Measurements from ENCODE around the gene UBAP1L.
"Not testable (repeated sequence)": the region's sequence is repeated elsewhere in the genome, so short reads cannot be mapped to it uniquely, and the experiment has no call there.

The UBAP1L gene

DNA sequence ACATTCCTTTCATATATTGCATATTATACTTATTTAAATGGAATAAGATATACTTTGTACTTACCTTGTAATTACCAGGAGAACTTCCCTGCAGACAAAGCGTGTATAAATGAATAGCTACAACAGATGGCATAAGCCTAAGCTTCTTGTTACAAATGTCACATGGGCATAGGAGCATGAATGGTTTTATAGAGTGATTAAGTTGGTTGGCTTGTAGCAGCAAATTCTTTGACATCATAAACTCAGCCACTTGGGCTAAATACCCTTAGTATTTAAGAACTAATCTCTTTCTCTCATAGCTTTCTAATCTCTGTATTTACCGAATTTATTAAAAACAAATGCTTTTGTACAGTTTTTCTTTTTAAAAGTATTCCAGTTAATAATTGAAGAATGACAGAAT, at the start of gene UBAP1L:
TSS of gene UBAP1L (minus strand) at position 115 of the 400 bp plus-strand sequence. CDS start 8,985 bp downstream, outside the sequence.
- no peak for DNase-seq (ENCODE audit: low read depth, low spot score)
- H3K27ac ChIP-seq: no peak within 1 kb of the TSS

DNA sequence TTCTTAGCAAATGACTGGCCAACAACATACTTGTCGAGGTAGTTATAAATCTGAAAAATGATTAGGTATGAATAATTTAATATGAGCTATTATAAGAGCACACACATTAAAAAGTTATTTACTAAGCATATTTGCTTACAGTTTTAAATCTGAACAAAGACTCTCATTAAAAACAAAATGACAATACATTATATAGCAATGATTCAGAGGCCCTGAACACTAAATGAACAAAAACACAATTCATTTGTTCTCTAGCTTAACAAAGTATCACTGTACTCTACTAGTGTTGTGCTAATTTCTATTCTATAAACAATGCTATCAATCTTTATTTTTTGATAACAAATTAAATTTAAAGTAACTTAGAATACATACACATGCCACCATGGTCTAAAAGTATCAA, 49.1 kb upstream of the UBAP1L start:
- DNase-seq (ENCODE audit: low read depth, low spot score): no peak

GRCh38 chr15:65163041-65163440, 48.0 kb upstream of the UBAP1L start:
- DNase-seq (ENCODE audit: low read depth, low spot score): no peak
- no peak overlapping the region for H3K27ac ChIP-seq

More for the DNA sequence above, 49.1 kb upstream of the UBAP1L start:
- no peak overlapping the region for H3K27ac ChIP-seq

GRCh38 chr15:65156692-65157091, 41.7 kb upstream of the UBAP1L start:
- no peak for DNase-seq (ENCODE audit: low read depth, low spot score)
- no peak overlapping the region for H3K27ac ChIP-seq

DNA sequence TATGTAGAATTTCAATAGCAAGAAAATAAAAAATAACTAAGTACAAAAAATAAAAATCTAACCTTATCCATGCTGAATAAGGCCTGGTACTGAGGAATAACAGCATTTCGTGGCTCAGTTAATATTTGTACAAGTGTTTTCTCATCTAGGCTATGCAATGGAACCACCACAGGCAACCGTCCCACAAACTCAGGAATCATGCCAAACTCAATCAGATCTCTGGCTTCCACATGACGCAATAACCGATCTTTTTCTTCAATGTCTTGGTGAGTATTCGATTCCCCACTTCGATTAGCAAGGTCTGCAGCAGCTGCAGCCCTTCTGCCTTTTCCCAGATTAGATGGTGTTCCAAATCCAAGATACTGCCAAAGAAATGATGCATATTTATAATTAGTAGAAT, 39.7 kb upstream of the UBAP1L start:
- no peak for DNase-seq (ENCODE audit: low read depth, low spot score)
- H3K27ac ChIP-seq: no peak overlapping the region

DNA sequence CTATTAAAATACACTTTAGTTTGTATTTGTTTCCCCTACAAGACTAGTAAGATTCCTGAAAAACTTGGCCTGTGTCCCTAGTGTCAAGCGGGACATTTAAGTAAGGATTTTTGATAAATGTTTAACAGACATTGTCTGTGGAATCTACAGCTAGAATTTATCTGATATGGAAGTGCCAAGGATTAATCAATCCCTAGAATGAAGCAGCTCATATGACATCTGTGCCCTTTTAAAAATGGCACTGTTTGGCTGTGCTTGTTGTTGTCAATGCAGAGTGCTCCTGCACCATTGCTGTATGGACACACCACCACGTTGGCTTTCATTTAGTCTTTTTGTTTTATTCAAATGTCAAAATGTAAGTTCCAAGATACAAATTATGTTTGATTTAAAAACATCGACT, 32.9 kb upstream of the UBAP1L start:
- no peak overlapping the region for H3K27ac ChIP-seq
- no peak for DNase-seq (ENCODE audit: low read depth, low spot score)

GRCh38 chr15:65146438-65146837, 31.4 kb upstream of the UBAP1L start:
- no peak overlapping the region for H3K27ac ChIP-seq
- no peak for DNase-seq (ENCODE audit: low read depth, low spot score)

DNA sequence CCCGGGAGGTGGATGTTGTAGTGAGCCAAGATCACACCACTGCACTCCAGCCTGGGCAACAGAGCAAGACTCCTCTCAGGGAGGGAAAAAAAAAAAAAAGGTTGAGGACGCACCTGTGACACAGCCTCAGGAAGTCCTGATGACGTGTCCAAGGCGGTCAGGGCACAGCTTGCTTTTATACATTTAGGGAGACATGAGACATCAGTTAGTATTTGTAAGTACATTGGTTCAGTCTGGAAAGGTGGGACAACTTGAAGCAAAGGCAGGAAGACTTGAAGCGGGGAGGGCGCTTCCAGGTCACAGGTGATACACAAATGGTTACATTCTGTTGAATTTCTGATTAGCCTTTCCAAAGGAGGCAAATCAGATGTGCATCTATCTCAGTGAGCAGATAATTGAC, 23.6 kb upstream of the UBAP1L start:
- not testable (repeated sequence) for H3K27ac ChIP-seq; DNase-seq (ENCODE audit: low read depth, low spot score)

GRCh38 chr15:65137893-65138292, 22.9 kb upstream of the UBAP1L start:
- DNase-seq (ENCODE audit: low read depth, low spot score); H3K27ac ChIP-seq: not testable (repeated sequence)

- not testable (repeated sequence) for H3K27ac ChIP-seq; DNase-seq (ENCODE audit: low read depth, low spot score)
These were observed 22.1 kb upstream of the UBAP1L start for GRCh38 chr15:65137089-65137488.

DNA sequence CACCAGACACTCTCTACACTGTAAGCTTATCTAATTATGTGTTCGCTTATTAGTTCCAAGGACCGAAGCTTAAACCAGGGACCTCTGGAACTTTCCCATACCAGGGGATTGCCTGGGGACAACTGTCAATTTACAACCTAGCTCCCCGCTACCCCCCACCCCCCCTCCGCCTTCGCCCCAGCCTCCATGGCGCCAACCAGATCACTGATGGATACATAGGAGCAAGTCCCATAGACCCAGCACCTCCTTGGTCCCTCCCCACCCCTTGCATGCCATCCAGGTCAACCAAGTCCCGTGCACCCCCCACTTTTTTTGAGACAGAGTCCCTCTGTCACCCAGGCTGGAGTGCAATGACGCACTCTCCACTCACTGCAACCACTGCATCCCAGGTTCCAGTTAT, 19.5 kb upstream of the UBAP1L start:
- no peak for DNase-seq (ENCODE audit: low read depth, low spot score)
- no peak overlapping the region for H3K27ac ChIP-seq

DNA sequence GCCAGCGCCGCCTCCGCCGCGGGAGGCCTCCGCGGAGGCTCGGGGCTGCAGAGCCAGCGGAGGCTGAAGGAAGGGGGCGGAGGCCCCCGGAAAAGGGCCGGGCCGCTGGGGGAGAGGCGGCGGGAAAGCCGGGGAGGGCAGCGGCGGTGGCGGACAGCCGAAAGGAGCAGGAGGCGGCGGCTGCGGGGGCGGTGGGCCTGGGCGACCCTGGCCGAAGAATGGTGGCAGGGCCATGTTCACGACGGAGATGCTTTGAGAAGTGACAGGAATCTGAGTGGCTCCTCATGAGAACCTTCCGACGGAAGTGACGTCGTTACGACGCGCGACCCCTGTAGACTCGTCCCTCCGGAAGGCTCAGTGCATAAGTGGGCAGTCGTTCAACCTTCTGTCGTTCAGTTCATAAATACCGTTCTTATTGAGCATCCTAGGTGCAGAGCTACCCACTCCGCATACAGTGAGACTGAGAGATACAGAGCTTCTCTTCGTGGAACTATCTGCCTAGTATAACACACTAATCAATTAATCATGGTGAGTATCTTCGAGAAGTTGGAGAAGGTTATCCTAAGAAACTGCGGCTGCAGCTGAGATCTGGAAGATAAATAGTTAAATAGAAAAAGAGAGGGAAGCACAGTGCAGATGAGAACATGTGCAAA, 18.7 kb upstream of the UBAP1L start, which contains the start of gene PDCD7:
TSS of gene PDCD7 (minus strand) at position 261 of the 653 bp plus-strand sequence. CDS start at position 234, 27 bp downstream.
- DNase-seq (ENCODE audit: low read depth, low spot score): peak; percentile 44
- peak within 1 kb of the TSS; percentile 72 for H3K27ac ChIP-seq

DNA sequence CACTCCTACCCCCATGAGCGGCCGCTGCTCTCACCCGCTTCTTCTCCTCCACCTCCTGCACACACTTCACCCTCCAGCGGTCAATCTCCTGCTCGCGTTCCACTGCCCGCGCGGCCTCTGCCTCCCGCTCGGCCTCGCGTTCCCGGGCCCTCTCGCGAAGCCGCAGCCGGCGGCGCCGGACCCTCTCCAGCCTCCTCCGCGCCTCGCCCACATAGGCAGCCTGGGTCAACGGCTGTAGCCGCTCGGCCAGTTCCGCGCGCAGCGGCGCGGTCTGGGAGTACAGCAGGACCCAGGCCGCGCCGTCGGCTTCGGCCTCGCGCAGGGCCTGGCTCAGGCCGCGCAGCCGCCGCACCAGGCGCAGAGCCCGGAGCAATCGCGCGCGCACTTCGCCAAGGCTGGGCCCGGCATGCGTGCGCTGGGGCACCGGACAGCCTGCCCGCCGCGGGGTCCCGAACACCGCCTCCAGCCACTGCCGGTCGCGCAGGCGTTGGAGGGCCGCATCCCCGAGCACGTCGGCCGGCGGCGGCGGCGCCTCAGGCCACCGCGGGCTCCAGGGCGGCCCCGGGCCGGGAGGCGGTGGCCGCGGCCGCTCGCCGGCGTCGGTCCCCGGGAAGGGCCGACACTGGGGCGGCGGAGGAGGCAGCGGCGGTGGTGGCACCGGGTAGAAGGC, 18.0 kb upstream of the UBAP1L start:
- H3K27ac ChIP-seq: peak overlapping the region; percentile 72
- DNase-seq (ENCODE audit: low read depth, low spot score): no peak

DNA sequence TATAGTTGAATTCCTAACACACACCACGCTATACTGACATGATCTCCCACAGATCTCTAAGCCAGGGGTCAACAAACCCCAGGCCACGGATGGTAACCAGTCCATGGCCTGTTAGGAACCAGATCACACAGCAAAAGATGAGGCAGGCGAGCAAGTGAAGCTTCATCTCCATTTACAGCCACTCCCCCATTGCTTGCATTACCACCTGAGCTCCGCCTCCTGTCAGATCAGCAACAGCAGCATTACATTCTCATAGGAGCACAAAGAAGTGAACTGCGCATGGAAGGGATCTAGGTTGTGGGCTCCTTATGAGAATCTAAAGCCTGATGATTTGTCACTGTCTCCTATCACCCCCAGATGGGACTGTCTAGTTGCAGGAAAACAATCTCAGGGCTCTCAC, 15.9 kb upstream of the UBAP1L start:
- DNase-seq (ENCODE audit: low read depth, low spot score): no peak

GRCh38 chr15:65115542-65115941, 542 bp upstream of the UBAP1L start:
- DNase-seq (ENCODE audit: low read depth, low spot score): no peak
- no peak overlapping the region for H3K27ac ChIP-seq

More for the DNA sequence above, 15.9 kb upstream of the UBAP1L start:
- H3K27ac ChIP-seq: no peak overlapping the region

DNA sequence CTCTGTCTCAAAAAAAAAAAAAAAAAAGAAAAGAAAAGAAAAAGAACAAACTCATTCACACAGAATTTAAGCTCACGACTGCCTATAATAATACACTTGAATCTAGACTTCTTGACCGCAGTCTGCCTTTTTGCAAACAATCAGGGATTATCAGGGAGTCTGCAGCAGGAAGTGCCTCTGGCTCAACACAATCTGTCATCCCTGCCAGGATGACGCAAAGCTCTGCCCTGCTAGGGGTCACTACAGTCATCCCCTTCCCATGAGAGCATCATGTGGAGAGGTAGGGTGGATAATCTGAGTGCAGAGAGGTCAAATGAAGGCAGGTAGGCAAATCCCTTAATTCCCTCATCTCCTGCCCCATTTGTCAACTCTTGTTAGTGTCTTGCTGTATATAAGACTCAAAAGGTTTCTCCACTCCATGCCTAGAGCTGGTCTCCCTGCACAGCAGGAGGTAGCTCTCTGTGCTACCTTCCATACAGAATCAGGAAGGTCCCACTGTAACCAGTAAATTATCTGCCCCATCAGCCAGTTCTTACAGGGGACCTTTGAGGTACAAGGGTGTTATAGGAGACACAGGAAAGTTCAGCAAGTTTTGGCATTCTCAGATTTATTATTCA, 4.2 kb downstream of the UBAP1L start:
- no peak overlapping the region for H3K27ac ChIP-seq

GRCh38 chr15:65106011-65106590, 8.9 kb downstream of the UBAP1L start:
- DNase-seq (ENCODE audit: low read depth, low spot score): no peak
- H3K27ac ChIP-seq: no peak overlapping the region

More for the DNA sequence above, 4.2 kb downstream of the UBAP1L start:
- no peak for DNase-seq (ENCODE audit: low read depth, low spot score)

DNA sequence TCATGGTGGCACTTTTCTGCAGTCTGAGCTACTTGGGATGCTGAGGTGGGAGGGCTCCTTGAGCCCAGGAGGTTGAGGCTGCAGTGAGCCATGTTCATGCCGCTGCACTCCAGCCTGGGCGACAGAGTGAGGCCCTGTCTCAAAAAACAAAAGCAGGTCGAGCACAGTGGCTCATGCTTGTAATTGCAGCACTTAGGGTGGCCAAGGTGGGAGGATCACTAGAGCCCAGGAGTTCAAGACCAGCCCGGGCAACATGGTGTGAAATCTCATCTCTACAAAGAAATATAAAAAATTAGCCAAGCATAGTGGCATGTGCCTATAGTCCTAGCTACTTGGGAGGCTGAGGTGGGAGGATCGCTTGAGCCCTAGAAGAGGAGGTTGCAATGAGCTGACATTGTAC, 10.0 kb downstream of the UBAP1L start:
- H3K27ac ChIP-seq: no peak overlapping the region
- DNase-seq (ENCODE audit: low read depth, low spot score): no peak

GRCh38 chr15:65102912-65103311, 12.1 kb downstream of the UBAP1L start:
- DNase-seq (ENCODE audit: low read depth, low spot score): no peak
- H3K27ac ChIP-seq: no peak overlapping the region

DNA sequence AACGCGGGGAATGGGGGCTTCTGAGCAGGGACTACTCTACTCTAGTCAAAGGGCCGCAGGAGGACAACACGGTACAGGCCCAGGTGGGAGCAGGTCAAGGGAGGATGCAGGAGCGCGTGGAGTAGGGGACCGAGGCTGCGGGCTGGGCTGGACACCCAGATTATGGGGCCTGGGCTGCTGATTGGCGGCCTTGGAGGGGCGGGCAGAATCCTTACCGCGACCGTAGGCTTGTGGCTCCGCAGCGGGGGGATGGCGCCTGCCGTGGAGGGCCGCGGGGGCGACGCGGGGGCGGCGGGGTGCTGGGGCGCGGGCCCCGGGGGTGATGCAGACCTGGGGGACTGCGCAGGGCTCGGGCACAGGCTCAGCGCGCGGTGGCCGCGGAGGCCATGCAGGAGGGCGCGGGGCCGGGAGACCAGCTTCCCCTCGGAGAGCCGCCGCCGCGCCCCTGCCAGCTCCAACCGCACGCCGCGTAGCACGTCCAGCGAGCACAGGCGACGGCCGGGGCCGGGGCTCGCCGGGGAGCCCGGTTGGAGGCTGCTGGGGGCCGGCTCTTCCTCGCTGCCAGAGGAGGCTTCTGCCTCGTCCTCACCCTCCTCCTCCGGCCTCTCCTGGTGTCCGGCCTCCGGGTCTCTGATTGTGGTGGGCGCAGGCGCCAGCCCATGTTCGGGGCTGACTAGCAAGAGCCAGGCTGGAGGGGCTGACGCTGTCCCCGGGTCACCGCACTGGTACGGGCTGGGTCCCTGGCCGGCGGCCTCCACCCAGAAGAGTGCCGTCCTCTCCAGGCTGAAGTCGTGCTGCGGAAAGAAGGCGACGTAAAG, 12.9 kb downstream of the UBAP1L start:
- H3K27ac ChIP-seq: no peak overlapping the region
- no peak for DNase-seq (ENCODE audit: low read depth, low spot score)

Measured in epithelial cell of prostate (primary cell).